NCI-H146 treated with DMSO at 0.1 percent for 48 hours (cell line): ENCODE data around the gene OR2V2.

Experiments used
- DNase-seq: peaks from one replicate; lab custom pipeline; 2025; ENCODE audit not compliant: unreplicated experiment; lab: John Stamatoyannopoulos, UW

OR2V2 gene

DNA sequence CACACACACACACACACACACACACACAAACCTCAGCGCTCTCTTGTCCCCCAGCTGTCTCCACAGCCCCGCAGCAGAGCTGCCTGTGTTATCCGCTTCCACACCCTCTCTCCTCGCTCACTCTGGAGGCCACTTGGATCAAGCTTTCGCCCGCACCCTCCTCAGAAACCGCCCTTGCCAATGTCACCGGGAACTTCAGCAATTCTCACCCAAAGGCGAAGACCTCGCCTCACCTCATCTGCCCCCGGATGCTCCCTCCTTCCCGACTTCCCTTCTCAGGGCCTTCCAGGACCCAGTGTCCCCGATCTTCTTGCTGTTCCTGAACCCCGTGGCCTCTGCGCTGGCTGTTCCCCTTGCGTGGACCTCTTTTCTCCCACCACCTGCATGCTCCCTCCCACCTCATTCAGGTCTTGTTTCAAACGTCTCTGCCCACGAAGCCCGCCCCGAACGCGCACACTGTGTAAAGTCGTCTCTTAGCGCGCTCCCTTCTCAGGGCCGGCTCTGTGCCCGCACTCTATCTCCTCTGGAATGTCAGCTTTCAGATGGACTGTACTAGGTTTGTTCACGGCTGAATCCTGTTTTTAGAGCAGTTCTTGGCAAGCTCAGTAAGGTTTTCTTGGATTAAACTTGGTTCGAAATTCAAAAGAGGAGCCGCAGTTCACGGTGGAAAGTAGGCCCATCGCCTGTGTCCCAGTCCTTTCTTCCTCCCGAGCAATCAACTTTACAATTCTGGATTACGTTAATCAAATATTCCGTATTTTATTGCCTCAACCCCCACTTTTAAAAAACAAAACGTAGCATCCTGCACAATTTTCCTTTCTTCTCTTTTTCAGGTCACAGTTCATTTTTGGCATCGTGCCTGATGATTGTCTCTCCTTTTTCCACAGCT is 58.6 kb downstream of the OR2V2 start:
- DNase-seq, result no peak

DNA sequence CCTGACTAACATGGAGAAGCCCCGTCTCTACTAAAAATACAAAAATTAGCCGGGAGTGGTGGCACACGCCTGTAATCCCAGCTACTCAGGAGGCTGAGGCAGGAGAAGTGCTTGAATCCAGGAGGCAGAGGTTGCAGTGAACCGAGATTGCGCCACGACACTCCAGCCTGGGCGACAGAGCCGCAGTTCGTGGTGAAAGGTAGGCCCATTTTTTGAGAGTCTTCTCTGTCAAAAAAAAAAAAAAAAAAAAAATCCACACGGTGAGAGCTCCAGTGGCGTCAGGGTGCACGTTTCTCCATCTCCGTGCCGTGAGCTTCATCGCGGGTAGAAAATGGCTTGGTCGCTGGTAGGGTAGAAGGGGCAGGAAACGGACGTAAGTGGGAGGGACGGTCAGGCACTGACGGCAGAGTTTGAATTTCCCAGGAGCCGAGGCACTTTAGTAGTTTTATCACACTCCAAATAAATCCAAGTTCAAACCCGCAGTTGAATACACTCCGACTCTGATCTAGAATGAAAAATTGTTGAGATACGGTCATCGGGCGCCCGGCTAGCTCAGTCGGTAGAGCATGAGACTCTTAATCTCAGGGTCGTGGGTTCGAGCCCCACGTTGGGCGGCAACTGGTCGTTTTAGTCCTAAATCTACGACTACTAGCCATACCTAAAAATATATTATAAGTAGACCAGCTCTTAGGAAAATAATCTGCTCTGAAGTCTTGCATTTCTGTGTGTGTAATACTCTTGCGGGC is 60.0 kb downstream of the OR2V2 start:
- DNase-seq, result no peak

DNA sequence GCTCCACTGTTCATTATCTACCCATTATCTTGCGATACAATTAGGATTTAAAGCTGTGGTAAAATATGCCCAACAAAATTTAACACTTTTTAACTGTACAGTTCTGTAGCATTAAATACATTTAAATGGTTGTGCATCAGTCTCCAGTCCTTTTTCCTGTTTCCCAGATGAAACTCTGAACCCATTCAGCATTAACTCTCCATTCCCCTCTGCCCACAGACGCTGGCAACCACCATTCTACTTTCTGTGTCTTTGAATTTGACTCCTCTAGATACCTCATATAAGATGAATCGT is 60.5 kb downstream of the OR2V2 start:
- no peak for DNase-seq
